H1 (cell line): ENCODE measurements around the gene HOXA6. TPM values are rescaled to one million over a fixed set of nuclear protein-coding genes. Genes with fewer than 3 reads are reported as not detected.

Experiments used
- ATF3 ChIP-seq: IDR thresholded peaks from 2 replicates; pipeline ENCODE4 v1.6.1; 2011; ENCODE audit warnings: low read depth, mild to moderate bottlenecking, low read length; ENCODE audit not compliant: insufficient read depth
- BACH1 ChIP-seq: IDR thresholded peaks from 2 replicates; pipeline ENCODE4 v1.6.1; 2012; ENCODE audit warnings: low read length, improper control_type of control experiment
- CHD7 ChIP-seq: fragments of 300-600 bp; sonication (generic); IDR thresholded peaks from 2 replicates; pipeline ENCODE4 v1.7.1; 2012; ENCODE audit warnings: low read length, moderate library complexity, mild to moderate bottlenecking, inconsistent platforms; ENCODE audit not compliant: insufficient replicate concordance
- CREB1 ChIP-seq: IDR thresholded peaks from 2 replicates; pipeline ENCODE4 v1.6.1; 2012; ENCODE audit warnings: inconsistent platforms
- KDM4A ChIP-seq: IDR thresholded peaks from one replicate; pipeline ENCODE4 v1.7.1; 2012; ENCODE audit warnings: low read depth, mild to moderate bottlenecking, moderate library complexity, low read length, inconsistent platforms; ENCODE audit not compliant: severe bottlenecking
- MAFK ChIP-seq: IDR thresholded peaks from 2 replicates; pipeline ENCODE4 v1.6.1; 2012; ENCODE audit warnings: low read depth, mild to moderate bottlenecking, improper control_type of control experiment, low read length
- SP4 ChIP-seq: IDR thresholded peaks from 2 replicates; pipeline ENCODE4 v1.6.1; 2012; ENCODE audit warnings: low read length, inconsistent platforms
- SUZ12 ChIP-seq: fragments of 200-600 bp; sonication (generic); IDR thresholded peaks from 2 replicates; pipeline ENCODE4 v1.6.1; 2012; ENCODE audit warnings: mild to moderate bottlenecking, inconsistent platforms, low read length, moderate library complexity, mixed read lengths
- TBP ChIP-seq: IDR thresholded peaks from 2 replicates; pipeline ENCODE4 v1.6.1; 2011; ENCODE audit warnings: low read depth, low read length, improper control_type of control experiment
- ZNF274 ChIP-seq: IDR thresholded peaks from 2 replicates; pipeline ENCODE4 v1.7.0; 2012; ENCODE audit warnings: low read length, borderline replicate concordance; ENCODE audit errors: extremely low read depth
- polyA plus RNA-seq, 7 experiments: library from polyadenylated mRNA; depleted of rRNA in 3 of 7; stranded (reverse) in 5 of 7; unstranded in 2 of 7; fragments of >200 nt in 5 of 7; fragments of 200-250 nt in 2 of 7; gene quantifications; 1 replicate in 5 of 7; 2 replicates in 1 of 7; 4 replicates in 1 of 7; pipeline versions ENCODE4 v1.2.1 to v1.2.3, GENCODE V29; 2011 to 2013; ENCODE audit warnings: missing spikeins in 2 of 7, mixed read lengths in 2 of 7
- total RNA-seq: library from RNA; stranded (reverse); fragmentation: NEBNext Ultra II Directional; extraction: Animal tissue kit (Norgen Biotek cat#: 25700); gene quantifications from 2 replicates; pipeline ENCODE4 v1.2.1, GENCODE V29; 2021

Gene HOXA6
- total and polyA plus RNA-seq, 2 of the 8 experiments (the other 6 are each of a cell fraction or from before 2014, with no cell fraction given) = not detected

GRCh38 chr7:27130540-27131389, 16.8 kb downstream of the HOXA6 start, which contains the start of gene HOXA4 (continued):
- peak; percentile 91 for TF ChIP-seq ATF3
- no peak for TF ChIP-seq CHD7
- TF ChIP-seq BACH1 = 0 out of 2 replicates have a peak, but pooled peaks have one; percentile 19
- no peak for TF ChIP-seq SP4
- 0 out of 2 replicates have a peak, but pooled peaks have one; percentile 45 for TF ChIP-seq CREB1
- TF ChIP-seq KDM4A = peak; percentile 84
- peak; percentile 92 for TF ChIP-seq SUZ12
- no peak for TF ChIP-seq MAFK
- TF ChIP-seq TBP = no peak
- no peak for TF ChIP-seq ZNF274
